Measurements from ENCODE around the gene HBG2. TPM values are rescaled to one million over a fixed set of nuclear protein-coding genes. Genes with fewer than 3 reads are reported as not detected.

HBG2 gene
- total RNA-seq, 4 donors from 2014 or later, result not detected

DNA sequence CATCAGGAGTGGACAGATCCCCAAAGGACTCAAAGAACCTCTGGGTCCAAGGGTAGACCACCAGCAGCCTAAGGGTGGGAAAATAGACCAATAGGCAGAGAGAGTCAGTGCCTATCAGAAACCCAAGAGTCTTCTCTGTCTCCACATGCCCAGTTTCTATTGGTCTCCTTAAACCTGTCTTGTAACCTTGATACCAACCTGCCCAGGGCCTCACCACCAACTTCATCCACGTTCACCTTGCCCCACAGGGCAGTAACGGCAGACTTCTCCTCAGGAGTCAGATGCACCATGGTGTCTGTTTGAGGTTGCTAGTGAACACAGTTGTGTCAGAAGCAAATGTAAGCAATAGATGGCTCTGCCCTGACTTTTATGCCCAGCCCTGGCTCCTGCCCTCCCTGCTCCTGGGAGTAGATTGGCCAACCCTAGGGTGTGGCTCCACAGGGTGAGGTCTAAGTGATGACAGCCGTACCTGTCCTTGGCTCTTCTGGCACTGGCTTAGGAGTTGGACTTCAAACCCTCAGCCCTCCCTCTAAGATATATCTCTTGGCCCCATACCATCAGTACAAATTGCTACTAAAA is 27.8 kb downstream of the HBG2 start, which contains the start of gene HBB:
HBB (minus strand) TSS at position 340 of the 579 bp plus-strand sequence; CDS start at position 290, 50 bp downstream.
- intact Hi-C loops (cut with DNase I; ENCODE audit: low total_unique reads), result no loop called here

DNA sequence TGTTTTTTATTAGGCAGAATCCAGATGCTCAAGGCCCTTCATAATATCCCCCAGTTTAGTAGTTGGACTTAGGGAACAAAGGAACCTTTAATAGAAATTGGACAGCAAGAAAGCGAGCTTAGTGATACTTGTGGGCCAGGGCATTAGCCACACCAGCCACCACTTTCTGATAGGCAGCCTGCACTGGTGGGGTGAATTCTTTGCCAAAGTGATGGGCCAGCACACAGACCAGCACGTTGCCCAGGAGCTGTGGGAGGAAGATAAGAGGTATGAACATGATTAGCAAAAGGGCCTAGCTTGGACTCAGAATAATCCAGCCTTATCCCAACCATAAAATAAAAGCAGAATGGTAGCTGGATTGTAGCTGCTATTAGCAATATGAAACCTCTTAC is 29.1 kb downstream of the HBG2 start:
- H3K9me3 ChIP-seq, result no peaks in the 10 kb centered on the region
- no peak for ATAC-seq
- no peak overlapping the region for H3K27ac ChIP-seq
- H3K4me1 ChIP-seq, result no peaks in the 10 kb centered on the region
- no peaks in the 10 kb centered on the region for H3K27me3 ChIP-seq
- no peak for DNase-seq
- H3K36me3 ChIP-seq, result no peaks in the 10 kb centered on the region
- no peak for TF ChIP-seq POLR2A (IDR thresholded peaks at IDR 0.05)
- TF ChIP-seq, protein P1, sequence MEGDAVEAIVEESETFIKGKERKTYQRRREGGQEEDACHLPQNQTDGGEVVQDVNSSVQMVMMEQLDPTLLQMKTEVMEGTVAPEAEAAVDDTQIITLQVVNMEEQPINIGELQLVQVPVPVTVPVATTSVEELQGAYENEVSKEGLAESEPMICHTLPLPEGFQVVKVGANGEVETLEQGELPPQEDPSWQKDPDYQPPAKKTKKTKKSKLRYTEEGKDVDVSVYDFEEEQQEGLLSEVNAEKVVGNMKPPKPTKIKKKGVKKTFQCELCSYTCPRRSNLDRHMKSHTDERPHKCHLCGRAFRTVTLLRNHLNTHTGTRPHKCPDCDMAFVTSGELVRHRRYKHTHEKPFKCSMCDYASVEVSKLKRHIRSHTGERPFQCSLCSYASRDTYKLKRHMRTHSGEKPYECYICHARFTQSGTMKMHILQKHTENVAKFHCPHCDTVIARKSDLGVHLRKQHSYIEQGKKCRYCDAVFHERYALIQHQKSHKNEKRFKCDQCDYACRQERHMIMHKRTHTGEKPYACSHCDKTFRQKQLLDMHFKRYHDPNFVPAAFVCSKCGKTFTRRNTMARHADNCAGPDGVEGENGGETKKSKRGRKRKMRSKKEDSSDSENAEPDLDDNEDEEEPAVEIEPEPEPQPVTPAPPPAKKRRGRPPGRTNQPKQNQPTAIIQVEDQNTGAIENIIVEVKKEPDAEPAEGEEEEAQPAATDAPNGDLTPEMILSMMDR (IDR thresholded peaks at IDR 0.05 in 4 of 5, conservative IDR thresholded peaks at IDR 0.05 in 1 of 5), result no peak
- intact Hi-C loops (cut with DNase I; ENCODE audit: low total_unique reads), result no loop called here
- H3K4me3 ChIP-seq, result no peak overlapping the region
- in situ Hi-C loops (cut with MboI; ENCODE audit: low sequenced_read_pairs in 4 of 4), result no loop called here

More for the DNA sequence above, 27.8 kb downstream of the HBG2 start, which contains the start of gene HBB:
- no peak for TF ChIP-seq POLR2A (IDR thresholded peaks at IDR 0.05)
- TF ChIP-seq, protein P1 (IDR thresholded peaks at IDR 0.05 in 4 of 5, conservative IDR thresholded peaks at IDR 0.05 in 1 of 5), result no peak
- H3K4me3 ChIP-seq, result no peak within 1 kb of the TSS
- in situ Hi-C loops (cut with MboI; ENCODE audit: low sequenced_read_pairs in 4 of 4), result no loop called here
- H3K27me3 ChIP-seq, result no peaks in the 10 kb centered on the region
- H3K36me3 ChIP-seq, result no peaks in the 10 kb centered on the region
- no peak within 1 kb of the TSS for H3K27ac ChIP-seq
- ATAC-seq (no peak), DNase-seq (no peak)
- H3K9me3 ChIP-seq, result no peaks in the 10 kb centered on the region
- no peaks in the 10 kb centered on the region for H3K4me1 ChIP-seq

DNA sequence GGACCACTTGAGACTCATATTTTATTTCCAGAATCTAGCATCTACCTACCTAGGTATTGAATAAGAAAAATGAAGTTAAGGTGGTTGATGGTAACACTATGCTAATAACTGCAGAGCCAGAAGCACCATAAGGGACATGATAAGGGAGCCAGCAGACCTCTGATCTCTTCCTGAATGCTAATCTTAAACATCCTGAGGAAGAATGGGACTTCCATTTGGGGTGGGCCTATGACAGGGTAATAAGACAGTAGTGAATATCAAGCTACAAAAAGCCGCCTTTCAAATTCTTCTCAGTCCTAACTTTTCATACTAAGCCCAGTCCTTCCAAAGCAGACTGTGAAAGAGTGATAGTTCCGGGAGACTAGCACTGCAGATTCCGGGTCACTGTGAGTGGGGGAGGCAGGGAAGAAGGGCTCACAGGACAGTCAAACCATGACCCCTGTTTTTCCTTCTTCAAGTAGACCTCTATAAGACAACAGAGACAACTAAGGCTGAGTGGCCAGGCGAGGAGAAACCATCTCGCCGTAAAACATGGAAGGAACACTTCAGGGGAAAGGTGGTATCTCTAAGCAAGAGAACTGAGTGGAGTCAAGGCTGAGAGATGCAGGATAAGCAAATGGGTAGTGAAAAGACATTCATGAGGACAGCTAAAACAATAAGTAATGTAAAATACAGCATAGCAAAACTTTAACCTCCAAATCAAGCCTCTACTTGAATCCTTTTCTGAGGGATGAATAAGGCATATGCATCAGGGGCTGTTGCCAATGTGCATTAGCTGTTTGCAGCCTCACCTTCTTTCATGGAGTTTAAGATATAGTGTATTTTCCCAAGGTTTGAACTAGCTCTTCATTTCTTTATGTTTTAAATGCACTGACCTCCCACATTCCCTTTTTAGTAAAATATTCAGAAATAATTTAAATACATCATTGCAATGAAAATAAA is 29.8 kb downstream of the HBG2 start:
- in situ Hi-C loops (cut with MboI; ENCODE audit: low sequenced_read_pairs in 4 of 4) (no loop called here), intact Hi-C loops (cut with DNase I; ENCODE audit: low total_unique reads) (no loop called here)
- no peaks in the 10 kb centered on the region for H3K4me1 ChIP-seq
- H3K27me3 ChIP-seq, result no peaks in the 10 kb centered on the region
- DNase-seq (no peak), ATAC-seq (no peak)
- TF ChIP-seq, protein P1 (IDR thresholded peaks at IDR 0.05 in 4 of 5, conservative IDR thresholded peaks at IDR 0.05 in 1 of 5), result no peak
- TF ChIP-seq POLR2A (IDR thresholded peaks at IDR 0.05), result no peak
- no peaks in the 10 kb centered on the region for H3K36me3 ChIP-seq
- no peaks in the 10 kb centered on the region for H3K9me3 ChIP-seq
- H3K27ac ChIP-seq, result no peak overlapping the region
- no peak overlapping the region for H3K4me3 ChIP-seq

DNA sequence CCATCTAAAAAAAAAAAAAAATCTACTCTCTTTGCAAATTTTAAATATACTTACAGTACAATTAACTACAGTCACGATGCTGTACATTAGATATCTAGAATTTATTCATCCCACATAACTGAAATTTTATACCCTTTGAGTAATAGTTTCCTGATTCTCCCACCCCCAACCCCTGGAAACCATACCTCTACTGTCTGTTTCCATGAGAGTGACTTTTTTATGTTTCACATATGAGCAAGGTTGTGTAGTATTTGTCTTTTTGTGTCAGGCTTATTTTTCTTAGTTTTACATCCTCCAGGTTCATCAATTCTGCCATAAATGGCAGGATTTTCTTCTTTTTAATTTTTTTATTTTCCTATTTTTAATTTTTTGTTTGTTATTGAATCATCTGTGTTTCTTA is 30.9 kb downstream of the HBG2 start:
- ATAC-seq, result no peak
- H3K4me1 ChIP-seq, result no peaks in the 10 kb centered on the region
- TF ChIP-seq, protein P1 (IDR thresholded peaks at IDR 0.05 in 4 of 5, conservative IDR thresholded peaks at IDR 0.05 in 1 of 5), result no peak
- no peak for TF ChIP-seq POLR2A (IDR thresholded peaks at IDR 0.05)
- no peak overlapping the region for H3K4me3 ChIP-seq
- no peak overlapping the region for H3K27ac ChIP-seq
- H3K9me3 ChIP-seq, result no peaks in the 10 kb centered on the region
- intact Hi-C loops (cut with DNase I; ENCODE audit: low total_unique reads) (no loop called here), in situ Hi-C loops (cut with MboI; ENCODE audit: low sequenced_read_pairs in 4 of 4) (no loop called here)
- no peak for DNase-seq
- no peaks in the 10 kb centered on the region for H3K27me3 ChIP-seq
- no peaks in the 10 kb centered on the region for H3K36me3 ChIP-seq
